Activated naive CD4-positive, alpha-beta T cell treated with anti-CD3 and anti-CD28 coated beads, Interleukin-2, amount 50 U/mL, for 16 hours (primary cell): Measurements from ENCODE around the gene PSMC1.
"Not testable (repeated sequence)": the region's sequence is repeated elsewhere in the genome, so short reads cannot be mapped to it uniquely, and the experiment has no call there.

Experiments
- DNase-seq: peaks from one replicate; pipeline ENCODE4 v3.0.0-alpha.2; 2020

The PSMC1 gene

GRCh38 chr14:90256354-90257131, at the start of gene PSMC1:
Gene PSMC1 (plus strand): TSS chr14:90256553. CDS start chr14:90256598, 45 bp downstream.
- peak; percentile 89 for DNase-seq

GRCh38 chr14:90213099-90213748, 43.1 kb upstream of the PSMC1 start:
- no peak for DNase-seq

- no peak for DNase-seq
Observed at GRCh38 chr14:90228478-90228877, 27.9 kb upstream of the PSMC1 start.

- not testable (repeated sequence) for DNase-seq
Observed at GRCh38 chr14:90229942-90230341, 26.4 kb upstream of the PSMC1 start.

DNA sequence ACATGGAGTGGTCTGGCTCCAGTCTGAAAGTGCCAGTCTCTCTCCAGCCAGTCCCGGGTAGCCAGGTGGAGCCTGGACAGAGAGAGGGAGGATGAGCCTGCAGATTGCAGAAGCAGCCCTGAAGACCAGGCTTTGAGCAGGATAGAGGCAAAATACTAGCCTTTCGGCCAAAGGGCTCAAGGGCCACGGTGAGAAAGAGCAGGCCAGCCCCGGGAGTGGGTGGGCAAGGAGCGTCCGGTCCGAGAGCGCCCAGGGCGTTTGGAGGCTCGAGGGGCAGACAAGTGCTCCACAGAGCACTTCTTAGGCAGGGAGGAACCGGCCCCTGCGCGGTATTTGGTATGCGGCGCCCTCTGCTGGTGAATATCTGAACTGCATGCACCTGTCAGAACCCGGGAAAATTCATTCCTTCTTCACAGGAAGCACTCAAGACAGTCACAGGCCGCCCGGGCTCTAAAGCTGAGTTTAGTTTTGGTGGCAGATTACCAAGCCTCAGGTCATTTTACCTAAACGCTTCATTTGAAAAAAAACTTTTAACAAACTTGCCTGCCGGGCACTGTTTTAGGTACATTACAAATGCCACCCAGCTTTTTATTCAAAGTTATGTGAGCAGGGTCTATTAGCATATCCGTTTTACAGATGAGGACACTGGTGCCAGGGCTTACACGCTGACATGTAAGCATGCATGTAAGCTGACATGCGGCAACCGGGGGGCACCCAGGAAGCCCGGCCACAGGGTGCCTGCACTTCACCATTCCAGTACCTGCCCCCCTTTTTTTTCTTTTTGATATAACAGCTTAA, 21.0 kb upstream of the PSMC1 start:
- peak; percentile 59 for DNase-seq

DNA sequence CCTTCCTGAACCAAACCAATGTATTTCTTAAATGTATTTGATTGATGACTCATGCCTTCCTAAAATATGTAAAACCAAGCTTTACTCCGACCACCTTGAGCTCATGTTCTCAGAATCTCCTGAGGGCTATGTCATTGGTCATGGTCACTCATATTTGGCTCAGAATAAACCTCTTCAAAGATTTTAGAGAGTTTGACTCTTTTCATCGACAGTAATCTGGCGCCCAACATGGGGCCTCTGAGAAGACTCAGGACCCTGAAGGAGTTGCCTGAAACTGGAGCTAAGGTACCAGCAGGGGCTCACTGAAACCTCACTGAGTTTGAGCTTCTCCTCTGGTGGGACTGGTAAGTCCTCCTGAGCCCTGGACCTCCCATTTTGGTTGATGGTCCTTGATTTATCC, 17.2 kb upstream of the PSMC1 start:
- no peak for DNase-seq

GRCh38 chr14:90242444-90242843, 13.9 kb upstream of the PSMC1 start:
- no peak for DNase-seq

- DNase-seq, result no peak
Observed at GRCh38 chr14:90246936-90247335, 9.4 kb upstream of the PSMC1 start.

- not testable (repeated sequence) for DNase-seq
Observed at GRCh38 chr14:90247441-90247840, 8.9 kb upstream of the PSMC1 start.

DNA sequence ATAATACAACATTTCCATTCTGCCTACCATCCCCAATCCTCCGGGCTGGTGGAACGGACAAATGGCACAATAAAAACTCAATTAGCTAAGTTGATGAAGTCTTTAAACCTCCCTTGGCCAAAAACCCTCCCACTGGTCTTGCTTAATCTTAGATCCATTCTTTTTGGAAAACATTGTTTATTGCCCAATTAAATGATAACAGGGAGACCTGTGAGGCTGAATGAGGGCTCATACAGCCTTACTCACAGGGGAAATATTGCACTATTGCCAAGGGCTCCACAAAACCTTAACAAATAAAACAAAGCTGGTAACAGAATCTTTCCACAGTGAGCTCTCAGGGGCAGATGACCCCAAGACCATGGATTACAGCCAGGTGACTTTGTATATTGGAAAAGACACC, 7.8 kb upstream of the PSMC1 start:
- no peak for DNase-seq

- no peak for DNase-seq
Observed at GRCh38 chr14:90253826-90254225, 2.5 kb upstream of the PSMC1 start.

DNA sequence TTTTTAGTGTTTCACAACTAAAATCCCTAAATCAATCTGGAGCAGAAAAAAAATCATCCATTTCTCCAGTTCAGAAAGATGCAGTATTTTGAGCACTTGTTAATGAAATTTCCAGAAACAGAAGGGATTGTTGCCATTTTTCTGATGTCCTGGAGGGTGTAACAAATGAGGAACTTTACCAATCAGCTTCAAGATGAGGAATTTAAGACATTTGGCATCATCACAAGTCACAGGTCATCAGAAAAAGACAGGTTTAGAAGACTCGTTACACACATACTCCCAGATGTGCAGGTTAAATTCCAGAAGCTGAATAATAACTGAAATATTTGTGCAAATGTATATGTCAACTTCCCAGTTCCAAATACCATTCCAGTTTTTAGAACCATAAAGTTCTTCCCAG, 482 bp upstream of the PSMC1 start:
- DNase-seq, result no peak

GRCh38 chr14:90263748-90264449, 7.5 kb downstream of the PSMC1 start:
- DNase-seq, result no peak

DNA sequence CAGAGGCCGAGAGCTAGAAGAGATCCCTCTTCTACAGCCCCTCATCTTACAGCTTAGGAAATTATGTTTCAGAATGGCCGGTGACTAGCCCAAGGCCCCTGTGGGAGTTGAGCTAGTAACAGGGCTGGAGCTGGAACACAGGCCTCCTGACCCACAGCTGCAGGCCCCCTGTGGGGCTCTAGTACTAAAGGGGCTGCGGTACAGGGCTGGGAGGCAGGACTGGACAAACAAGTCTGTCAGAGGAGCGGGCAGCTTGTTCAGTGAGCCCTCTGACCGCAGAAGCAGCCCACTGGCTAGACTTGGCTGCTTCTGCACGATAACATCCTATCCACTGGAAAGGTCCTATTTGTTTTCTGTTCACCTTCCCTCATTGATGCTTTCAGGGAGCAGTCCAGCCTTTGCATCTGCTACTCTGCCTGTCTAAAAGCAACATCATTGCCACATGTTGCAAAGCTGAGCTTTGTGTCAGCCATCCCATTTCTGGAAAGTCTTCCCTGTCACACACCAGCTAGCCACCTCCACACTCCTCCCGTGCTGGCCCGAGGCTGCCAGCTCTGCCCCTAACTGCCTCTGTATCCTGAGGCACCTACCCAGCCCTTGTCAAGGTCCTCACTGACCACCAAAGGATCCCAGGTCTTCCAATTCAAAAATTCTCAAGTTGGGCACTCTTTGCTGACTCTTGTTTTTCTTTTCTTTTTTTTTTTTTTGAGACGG, 10.2 kb downstream of the PSMC1 start:
- DNase-seq, result no peak

GRCh38 chr14:90268420-90268819, 12.1 kb downstream of the PSMC1 start:
- DNase-seq, result no peak

DNA sequence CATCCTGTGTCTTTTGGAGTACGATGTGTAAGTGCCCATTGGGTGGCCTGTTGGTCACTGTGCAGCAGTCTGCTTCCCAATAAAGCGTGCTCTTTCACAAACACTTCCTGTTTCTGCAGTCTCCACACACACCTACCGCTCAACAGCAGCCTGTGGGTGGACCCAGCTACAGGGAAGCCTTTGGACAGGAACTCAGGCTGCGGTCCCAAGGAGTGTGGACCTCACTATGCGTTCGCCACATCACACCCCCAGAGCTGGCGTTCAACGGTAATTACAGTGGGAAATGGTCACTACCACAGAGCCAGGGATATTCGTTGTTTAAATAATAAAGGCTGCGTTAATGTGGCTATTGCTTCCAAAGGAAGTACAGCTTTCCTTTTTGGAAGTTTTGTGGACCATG, 16.2 kb downstream of the PSMC1 start:
- no peak for DNase-seq

DNA sequence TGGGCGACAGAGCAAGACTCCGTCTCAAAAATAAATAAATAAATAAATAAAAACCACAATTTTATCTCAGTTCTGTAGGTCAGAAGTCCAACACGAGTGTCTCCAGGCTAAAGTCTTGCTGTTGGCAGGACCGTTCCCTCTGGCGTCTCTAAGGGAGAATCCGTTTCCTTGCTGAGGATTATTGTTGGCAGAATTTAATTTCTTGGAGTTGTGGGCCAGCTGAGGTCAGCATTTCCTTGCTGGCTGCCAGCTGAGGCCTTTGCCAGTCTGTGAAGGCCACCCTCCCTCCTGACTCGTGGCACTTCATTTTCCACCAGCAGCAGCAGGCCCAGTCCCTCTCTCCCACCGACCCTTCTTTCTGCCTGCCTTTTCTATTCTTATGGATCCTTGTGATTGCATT, 17.2 kb downstream of the PSMC1 start:
- DNase-seq, result no peak

GRCh38 chr14:90274019-90274418, 17.7 kb downstream of the PSMC1 start:
- DNase-seq, result no peak

- no peak for DNase-seq
Observed at GRCh38 chr14:90274808-90275457, 18.6 kb downstream of the PSMC1 start.

DNA sequence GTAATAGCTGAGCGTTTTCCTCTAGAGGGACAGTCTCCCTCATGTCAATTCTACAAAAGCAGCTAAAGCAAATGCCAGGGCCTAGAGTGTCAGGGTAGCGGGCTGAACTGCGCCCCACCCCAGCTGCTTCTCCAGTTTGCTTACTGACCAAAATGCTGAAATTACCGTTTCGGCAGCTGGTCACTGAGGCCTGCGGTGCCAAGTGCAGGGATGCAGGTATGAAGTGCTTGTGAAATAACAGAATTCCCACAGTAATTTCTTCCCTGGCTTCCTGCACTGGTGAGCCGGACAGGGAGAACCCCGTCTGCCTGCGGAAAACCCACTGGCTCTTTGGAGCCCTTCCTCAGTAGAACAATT, 19.1 kb downstream of the PSMC1 start:
- DNase-seq, result no peak

- DNase-seq, result no peak
Observed at GRCh38 chr14:90275820-90276219, 19.5 kb downstream of the PSMC1 start.
